HepG2 (cell line): ENCODE measurements around the gene ZFR2. TPM values are rescaled to one million over a fixed set of nuclear protein-coding genes. Genes with fewer than 3 reads are reported as not detected.

Experiments used
- polyA plus RNA-seq, 8 experiments: library from polyadenylated mRNA; depleted of rRNA in 3 of 8; stranded (reverse) in 7 of 8; unstranded in 1 of 8; fragments of >200 nt; fragmentation: Illumina TruSeq in 4 of 8; extraction: Trizol in 4 of 8; gene quantifications; 2 replicates each; pipeline versions ENCODE4 v1.2.1 to v1.2.3, GENCODE V29; 2011 to 2016; ENCODE audit warnings: low read depth in 4 of 8, missing spikeins in 1 of 8, mixed read lengths in 1 of 8; ENCODE audit not compliant: insufficient read depth in 1 of 8
- small RNA-seq, 3 experiments: library from RNA; depleted of rRNA; stranded (forward); fragments of <200 nt; gene quantifications; one replicate each; pipeline ENCODE3, GENCODE V24; 2012; ENCODE audit warnings: low read depth in 2 of 3, low replicate concordance in 1 of 3; ENCODE audit not compliant: insufficient read length in 3 of 3, insufficient read depth in 2 of 3
- total RNA-seq, 5 experiments: library from RNA; depleted of rRNA; stranded (reverse); fragments of >200 nt; fragmentation: Illumina TruSeq; extraction: Trizol; gene quantifications; 2 replicates each; pipeline ENCODE4 v1.2.3, GENCODE V29; 2016; ENCODE audit warnings: low read depth in 1 of 5

ZFR2 gene
- total and polyA plus RNA-seq, 2 of the 13 experiments (the other 11 are each of a cell fraction or from before 2014, with no cell fraction given), result 0.37 to 0.69 TPM

Small RNA genes lying within 50 kb of the gene (small RNA-seq; reads per million reads assigned to genes)
- gene AC005777.1, result 0 reads per million in 3 experiments

Other genes starting within 250 kb of the ZFR2 start
- gene CACTIN, start 242.2 kb downstream of the ZFR2 start, total RNA-seq (2016; rRNA removed; fragmentation: Illumina TruSeq; extraction: Trizol), result 11.1 and 16.6 TPM in 2 replicates
- 10.0 and 11.5 TPM in 2 replicates for gene CACTIN, start 242.2 kb downstream of the ZFR2 start, polyA plus RNA-seq (2011; rRNA removed)
- gene PIP5K1C, start 168.6 kb downstream of the ZFR2 start, total RNA-seq (2016; rRNA removed; fragmentation: Illumina TruSeq; extraction: Trizol), result 4.3 and 5.2 TPM in 2 replicates
- 3.6 and 4.8 TPM in 2 replicates for gene PIP5K1C, start 168.6 kb downstream of the ZFR2 start, polyA plus RNA-seq (2011; rRNA removed)
- 20.6 and 21.5 TPM in 2 replicates for gene TJP3, start 160.7 kb downstream of the ZFR2 start, total RNA-seq (2016; rRNA removed; fragmentation: Illumina TruSeq; extraction: Trizol)
- 2.3 and 3.3 TPM in 2 replicates for gene TJP3, start 160.7 kb downstream of the ZFR2 start, polyA plus RNA-seq (2011; rRNA removed)
- 12.9 and 14.3 TPM in 2 replicates for gene APBA3, start 107.3 kb downstream of the ZFR2 start, total RNA-seq (2016; rRNA removed; fragmentation: Illumina TruSeq; extraction: Trizol)
- 14.2 and 18.7 TPM in 2 replicates for gene APBA3, start 107.3 kb downstream of the ZFR2 start, polyA plus RNA-seq (2011; rRNA removed)
- 66.9 and 85.6 TPM in 2 replicates for gene MRPL54, start 106.4 kb downstream of the ZFR2 start, total RNA-seq (2016; rRNA removed; fragmentation: Illumina TruSeq; extraction: Trizol)
- gene MRPL54, start 106.4 kb downstream of the ZFR2 start, polyA plus RNA-seq (2011; rRNA removed), result 36.8 and 37.2 TPM in 2 replicates
- not detected in 2 replicates for gene RAX2, start 96.8 kb downstream of the ZFR2 start, total RNA-seq (2016; rRNA removed; fragmentation: Illumina TruSeq; extraction: Trizol)
- gene RAX2, start 96.8 kb downstream of the ZFR2 start, polyA plus RNA-seq (2011; rRNA removed), result not detected in 2 replicates
- not detected in 2 replicates for gene MATK, start 82.7 kb downstream of the ZFR2 start, total RNA-seq (2016; rRNA removed; fragmentation: Illumina TruSeq; extraction: Trizol)
- 0.09 TPM in 2 replicates for gene MATK, start 82.7 kb downstream of the ZFR2 start, polyA plus RNA-seq (2011; rRNA removed)
- not detected in 2 replicates for gene ATCAY, start 11.6 kb upstream of the ZFR2 start, total RNA-seq (2016; rRNA removed; fragmentation: Illumina TruSeq; extraction: Trizol)
- gene ATCAY, start 11.6 kb upstream of the ZFR2 start, polyA plus RNA-seq (2011; rRNA removed), result not detected in 2 replicates
- not detected in 2 replicates for gene NMRK2, start 64.0 kb upstream of the ZFR2 start, total RNA-seq (2016; rRNA removed; fragmentation: Illumina TruSeq; extraction: Trizol)
- not detected in 2 replicates for gene NMRK2, start 64.0 kb upstream of the ZFR2 start, polyA plus RNA-seq (2011; rRNA removed)
- 22.0 and 30.5 TPM in 2 replicates for gene DAPK3, start 102.1 kb upstream of the ZFR2 start, total RNA-seq (2016; rRNA removed; fragmentation: Illumina TruSeq; extraction: Trizol)
- gene DAPK3, start 102.1 kb upstream of the ZFR2 start, polyA plus RNA-seq (2011; rRNA removed), result 37.3 and 51.9 TPM in 2 replicates
- gene EEF2, start 116.4 kb upstream of the ZFR2 start, total RNA-seq (2016; rRNA removed; fragmentation: Illumina TruSeq; extraction: Trizol), result 1,722 and 1,777 TPM in 2 replicates
- gene EEF2, start 116.4 kb upstream of the ZFR2 start, polyA plus RNA-seq (2011; rRNA removed), result 1,441 and 1,465 TPM in 2 replicates
- gene PIAS4, start 138.7 kb upstream of the ZFR2 start, total RNA-seq (2016; rRNA removed; fragmentation: Illumina TruSeq; extraction: Trizol), result 20.1 and 22.4 TPM in 2 replicates
- 8.7 and 9.0 TPM in 2 replicates for gene PIAS4, start 138.7 kb upstream of the ZFR2 start, polyA plus RNA-seq (2011; rRNA removed)
- gene ZBTB7A, start 197.9 kb upstream of the ZFR2 start, total RNA-seq (2016; rRNA removed; fragmentation: Illumina TruSeq; extraction: Trizol), result 3.5 and 3.6 TPM in 2 replicates
- 4.0 and 5.5 TPM in 2 replicates for gene ZBTB7A, start 197.9 kb upstream of the ZFR2 start, polyA plus RNA-seq (2011; rRNA removed)